HepG2 (cell line): ENCODE results near the gene NXN. TPM values are rescaled to one million over a fixed set of nuclear protein-coding genes. Genes with fewer than 3 reads are reported as not detected.

Experiments used
- ATF3 ChIP-seq: sonication (generic); formaldehyde crosslinking; IDR thresholded peaks from 2 replicates; pipeline ENCODE4 v1.4.0; 2020; ENCODE audit warnings: missing genetic modification reagents
- CENPT ChIP-seq: sonication (generic); formaldehyde crosslinking; IDR thresholded peaks from 2 replicates; pipeline ENCODE4 v1.8.0; 2022; ENCODE audit warnings: low read depth, mild to moderate bottlenecking, moderate library complexity, missing genetic modification reagents
- CHD2 ChIP-seq: IDR thresholded peaks from 2 replicates; pipeline ENCODE4 v1.6.1; 2011; ENCODE audit warnings: low read depth, low read length, improper control_type of control experiment
- DZIP1 ChIP-seq: sonication (generic); formaldehyde crosslinking; IDR thresholded peaks from 2 replicates; pipeline ENCODE4 v1.5.0; 2020; ENCODE audit warnings: mild to moderate bottlenecking, missing genetic modification reagents
- FIP1L1 ChIP-seq: fragments of 200-400 bp; formaldehyde crosslinking; IDR thresholded peaks from 2 replicates; pipeline ENCODE4 v1.6.1; 2018; ENCODE audit warnings: low read depth, mild to moderate bottlenecking, low read length, moderate library complexity, borderline replicate concordance; ENCODE audit not compliant: insufficient read depth
- FOXA3 ChIP-seq: IDR thresholded peaks from 2 replicates; pipeline ENCODE4 v1.6.1; 2016; ENCODE audit warnings: missing genetic modification reagents, missing compliant biosample characterization
- HDAC1 ChIP-seq: sonication (generic); formaldehyde crosslinking; IDR thresholded peaks from 2 replicates; pipeline ENCODE4 v1.5.1; 2020; ENCODE audit warnings: mild to moderate bottlenecking, missing genetic modification reagents
- JARID2 ChIP-seq: sonication (generic); formaldehyde crosslinking; IDR thresholded peaks from 2 replicates; pipeline ENCODE4 v1.8.1; 2023; ENCODE audit warnings: missing genetic modification reagents, inconsistent platforms; ENCODE audit not compliant: insufficient replicate concordance
- NFIB ChIP-seq: sonication (generic); formaldehyde crosslinking; IDR thresholded peaks from 2 replicates; pipeline ENCODE4 v1.9.0; 2021; ENCODE audit warnings: missing genetic modification reagents, mild to moderate bottlenecking, borderline replicate concordance
- NFYC ChIP-seq: IDR thresholded peaks from 2 replicates; pipeline ENCODE4 v1.6.1; 2016; ENCODE audit warnings: missing genetic modification reagents, missing compliant biosample characterization
- PTBP1 ChIP-seq: fragments of 200-400 bp; formaldehyde crosslinking; IDR thresholded peaks from 2 replicates; pipeline ENCODE4 v1.6.1; 2018; ENCODE audit warnings: low read length, low read depth; ENCODE audit not compliant: poor library complexity, severe bottlenecking
- SIX4 ChIP-seq: sonication (generic); formaldehyde crosslinking; IDR thresholded peaks from 2 replicates; pipeline ENCODE4 v1.4.0; 2020; ENCODE audit warnings: missing genetic modification reagents
- SMYD3 ChIP-seq: sonication (generic); formaldehyde crosslinking; IDR thresholded peaks from 2 replicates; pipeline ENCODE4 v1.8.1; 2023; ENCODE audit warnings: mild to moderate bottlenecking, missing genetic modification reagents
- ZNF256 ChIP-seq: sonication (generic); formaldehyde crosslinking; conservative IDR thresholded peaks from 2 replicates; pipeline ENCODE4 v1.4.0; 2020; ENCODE audit warnings: missing genetic modification reagents
- ZNF276 ChIP-seq: sonication (generic); formaldehyde crosslinking; IDR thresholded peaks from 2 replicates; pipeline ENCODE4 v1.4.0; 2020; ENCODE audit warnings: mild to moderate bottlenecking, low read depth, missing genetic modification reagents
- ZNF3 ChIP-seq: IDR thresholded peaks from 2 replicates; pipeline ENCODE4 v1.7.0; 2017; ENCODE audit warnings: inconsistent platforms
- ZNF460 ChIP-seq: sonication (generic); formaldehyde crosslinking; IDR thresholded peaks from 2 replicates; pipeline ENCODE4 v1.5.1; 2020; ENCODE audit warnings: missing genetic modification reagents, mild to moderate bottlenecking, borderline replicate concordance
- ZNF550 ChIP-seq: sonication (generic); formaldehyde crosslinking; IDR thresholded peaks from 2 replicates; pipeline ENCODE4 v1.4.0; 2020; ENCODE audit warnings: mild to moderate bottlenecking, missing genetic modification reagents, borderline replicate concordance
- ZNF576 ChIP-seq: sonication (generic); formaldehyde crosslinking; IDR thresholded peaks from 2 replicates; pipeline ENCODE4 v1.4.0; 2020; ENCODE audit warnings: mild to moderate bottlenecking, missing genetic modification reagents
- polyA plus RNA-seq, 8 experiments: library from polyadenylated mRNA; depleted of rRNA in 3 of 8; stranded (reverse) in 7 of 8; unstranded in 1 of 8; fragments of >200 nt; fragmentation: Illumina TruSeq in 4 of 8; extraction: Trizol in 4 of 8; gene quantifications; 2 replicates each; pipeline versions ENCODE4 v1.2.1 to v1.2.3, GENCODE V29; 2011 to 2016; ENCODE audit warnings: low read depth in 4 of 8, missing spikeins in 1 of 8, mixed read lengths in 1 of 8; ENCODE audit not compliant: insufficient read depth in 1 of 8
- total RNA-seq, 5 experiments: library from RNA; depleted of rRNA; stranded (reverse); fragments of >200 nt; fragmentation: Illumina TruSeq; extraction: Trizol; gene quantifications; 2 replicates each; pipeline ENCODE4 v1.2.3, GENCODE V29; 2016; ENCODE audit warnings: low read depth in 1 of 5

The NXN gene
- total and polyA plus RNA-seq, 2 of the 13 experiments (the other 11 are each of a cell fraction or from before 2014, with no cell fraction given) = 22.2 to 24.3 TPM

- TF ChIP-seq ZNF550 (CRISPR knock-in tag) (peak; percentile 43; the same call in 1 of the 2 replicates), ZNF256 (peak; percentile 44; the same call in 1 of the 2 replicates), FIP1L1 (no peak), NFIB (CRISPR knock-in tag) (no peak), PTBP1 (no peak), ZNF276 (peak; percentile 49; the same call in 1 of the 2 replicates), CENPT (no peak; the same call in 1 of the 2 replicates), HDAC1 (CRISPR knock-in tag) (peak; percentile 89), SIX4 (peak; percentile 86), NFYC (CRISPR knock-in tag) (no peak), FOXA3 (peak; percentile 60), DZIP1 (CRISPR knock-in tag) (no peak), CHD2 (peak; percentile 86), ZNF576 (CRISPR knock-in tag) (no peak; the same call in 1 of the 2 replicates), ATF3 (CRISPR knock-in tag) (peak; percentile 66), SMYD3 (CRISPR knock-in tag) (peak; percentile 22; the same call in 1 of the 2 replicates), ZNF460 (CRISPR knock-in tag) (no peak), ZNF3 (CRISPR knock-in tag) (no peak), JARID2 (CRISPR knock-in tag) (peak; percentile 26)
Observed at GRCh38 chr17:996554-997344, 17.2 kb upstream of the NXN start, which contains the start of gene TIMM22 (continued).
